K562 (cell line): ENCODE data around the gene SCP2. TPM values are rescaled to one million over a fixed set of nuclear protein-coding genes. Genes with fewer than 3 reads are reported as not detected.

Source experiments
- BCOR ChIP-seq: fragments of 450-650 bp; IDR thresholded peaks from 2 replicates; pipeline ENCODE4 v1.6.1; 2016
- CBFA2T3 ChIP-seq: fragments of 450-650 bp; IDR thresholded peaks from 2 replicates; pipeline ENCODE4 v1.6.1; 2017
- MYBL2 ChIP-seq, 2 experiments: fragments of 450-650 bp in 1 of 2; sonication (generic) in 1 of 2; formaldehyde crosslinking in 1 of 2; IDR thresholded peaks; 2 replicates each; pipeline versions ENCODE4 v1.6.1 to v1.8.1; 2017 to 2022; ENCODE audit warnings: borderline replicate concordance in 1 of 2, inconsistent platforms in 1 of 2, low read depth in 1 of 2, mild to moderate bottlenecking in 1 of 2, missing genetic modification reagents in 1 of 2, moderate library complexity in 1 of 2
- NKRF ChIP-seq: fragments of 450-650 bp; IDR thresholded peaks from 2 replicates; pipeline ENCODE4 v1.6.1; 2016; ENCODE audit warnings: borderline replicate concordance
- NR2F6 ChIP-seq: fragments of 450-650 bp; formaldehyde crosslinking; IDR thresholded peaks from 2 replicates; pipeline ENCODE4 v1.4.0; 2020; ENCODE audit warnings: mild to moderate bottlenecking
- PKNOX1 ChIP-seq: fragments of 450-650 bp; IDR thresholded peaks from 2 replicates; pipeline ENCODE4 v1.6.1; 2016
- RAD51 ChIP-seq: fragments of 450-650 bp; IDR thresholded peaks from 2 replicates; pipeline ENCODE4 v1.7.1; 2016; ENCODE audit warnings: low read depth, mild to moderate bottlenecking, borderline replicate concordance
- TAL1 ChIP-seq: fragments of 450-650 bp; IDR thresholded peaks from 2 replicates; pipeline ENCODE4 v1.6.1; 2016; ENCODE audit warnings: mild to moderate bottlenecking
- TFE3 ChIP-seq: fragments of 450-650 bp; formaldehyde crosslinking; IDR thresholded peaks from 2 replicates; pipeline ENCODE4 v1.4.0; 2020; ENCODE audit warnings: mild to moderate bottlenecking, mixed read lengths
- THRA ChIP-seq: fragments of 450-650 bp; IDR thresholded peaks from 2 replicates; pipeline ENCODE4 v1.6.1; 2017; ENCODE audit warnings: mild to moderate bottlenecking, moderate library complexity
- USF1 ChIP-seq: sonication (generic); formaldehyde crosslinking; IDR thresholded peaks from 2 replicates; pipeline ENCODE4 v1.9.0; 2022; ENCODE audit warnings: mild to moderate bottlenecking, missing genetic modification reagents
- USF2 ChIP-seq: sonication (generic); formaldehyde crosslinking; IDR thresholded peaks from 2 replicates; pipeline ENCODE4 v1.5.0; 2020; ENCODE audit warnings: missing genetic modification reagents
- ZBTB9 ChIP-seq: fragments of 450-650 bp; formaldehyde crosslinking; IDR thresholded peaks from 2 replicates; pipeline ENCODE4 v1.4.0; 2020; ENCODE audit warnings: mild to moderate bottlenecking, moderate library complexity
- ZEB2 ChIP-seq: fragments of 450-650 bp; IDR thresholded peaks from 2 replicates; pipeline ENCODE4 v1.6.1; 2016
- ZNF124 ChIP-seq: sonication (generic); formaldehyde crosslinking; IDR thresholded peaks from 2 replicates; pipeline ENCODE4 v1.8.1; 2022; ENCODE audit warnings: missing genetic modification reagents
- ZNF57 ChIP-seq: fragments of 450-650 bp; formaldehyde crosslinking; IDR thresholded peaks from 2 replicates; pipeline ENCODE4 v1.4.0; 2020; ENCODE audit warnings: mild to moderate bottlenecking, moderate library complexity
- polyA plus RNA-seq, 8 experiments: library from polyadenylated mRNA; depleted of rRNA in 4 of 8; stranded (reverse) in 5 of 8; unstranded in 3 of 8; fragments of >200 nt; fragmentation: Nextera tagmentation in 2 of 8; fragmentation: Illumina TruSeq in 1 of 8; extraction: Ambion mirVana in 2 of 8; extraction: Trizol in 1 of 8; gene quantifications; 2 replicates each; pipeline versions ENCODE4 v1.2.1 to v1.2.3, GENCODE V29; 2011 to 2014; ENCODE audit warnings: inconsistent platforms in 1 of 8, missing spikeins in 1 of 8
- total RNA-seq, 7 experiments: library from RNA; depleted of rRNA in 6 of 7; stranded (reverse); fragments of >200 nt in 6 of 7; fragmentation: Illumina TruSeq in 2 of 7; extraction: Trizol in 2 of 7; gene quantifications; 2 replicates each; pipeline versions ENCODE4 v1.2.1 to v1.2.3, GENCODE V29; 2011 to 2021; ENCODE audit warnings: low replicate concordance in 1 of 7

Gene SCP2
- total and polyA plus RNA-seq, 9 of the 15 experiments (the other 6 are each of a cell fraction or from before 2014, with no cell fraction given), result 63.8 to 258 (median 106) TPM

GRCh38 chr1:53044926-53045325 lies 117.8 kb downstream of the SCP2 start (continued):
- TF ChIP-seq BCOR (no peak), NR2F6 (CRISPR knock-in tag) (no peak), MYBL2 (IDR thresholded peaks at IDR 0.05; ENCODE audit: low read depth) (no peak), MYBL2 (CRISPR knock-in tag; IDR thresholded peaks at IDR 0.05; ENCODE audit: borderline replicate concordance) (no peak), ZBTB9 (CRISPR knock-in tag) (no peak), TFE3 (peak; percentile 14; the same call in 1 of the 2 replicates), RAD51 (peak; percentile 75; the same call in 1 of the 2 replicates), ZNF57 (CRISPR knock-in tag) (no peak), PKNOX1 (no peak), ZEB2 (no peak), USF2 (peak; percentile 62), TAL1 (no peak), THRA (no peak), USF1 (CRISPR knock-in tag) (peak; percentile 34; the same call in 1 of the 2 replicates), ZNF124 (CRISPR knock-in tag) (no peak), CBFA2T3 (no peak), NKRF (no peak)
- TF ChIP-seq, all 486 proteins: peak for 4
